Embryonic facial prominence (tissue), 1 donor: ENCODE measurements around the gene SCNM1.
"Not testable (repeated sequence)": the region's sequence is repeated elsewhere in the genome, so short reads cannot be mapped to it uniquely, and the experiment has no call there.

Experiments used
- DNase-seq: peaks from one replicate; pipeline ENCODE4 v3.0.0-alpha.2; 2016; ENCODE audit errors: extremely low spot score

The SCNM1 gene

DNA sequence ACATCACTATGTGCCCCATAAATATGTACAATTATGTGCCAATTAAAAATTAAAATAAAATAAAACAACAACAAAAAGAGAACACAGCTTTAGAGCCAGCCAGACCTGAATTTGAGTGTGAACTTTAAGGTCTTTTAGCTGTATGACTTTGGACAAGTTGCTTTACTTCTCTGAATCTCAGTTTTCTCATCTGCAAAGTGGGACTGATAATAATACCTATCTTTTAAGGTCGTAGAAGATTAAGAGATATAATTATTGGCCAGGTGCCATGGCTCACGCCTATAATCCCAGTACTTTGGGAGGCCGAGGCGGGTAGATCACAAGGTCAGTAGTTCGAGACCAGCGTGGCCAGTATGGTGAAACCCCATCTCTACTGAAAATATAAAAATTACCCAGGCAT, 27.4 kb downstream of the SCNM1 start:
- no peak for DNase-seq

DNA sequence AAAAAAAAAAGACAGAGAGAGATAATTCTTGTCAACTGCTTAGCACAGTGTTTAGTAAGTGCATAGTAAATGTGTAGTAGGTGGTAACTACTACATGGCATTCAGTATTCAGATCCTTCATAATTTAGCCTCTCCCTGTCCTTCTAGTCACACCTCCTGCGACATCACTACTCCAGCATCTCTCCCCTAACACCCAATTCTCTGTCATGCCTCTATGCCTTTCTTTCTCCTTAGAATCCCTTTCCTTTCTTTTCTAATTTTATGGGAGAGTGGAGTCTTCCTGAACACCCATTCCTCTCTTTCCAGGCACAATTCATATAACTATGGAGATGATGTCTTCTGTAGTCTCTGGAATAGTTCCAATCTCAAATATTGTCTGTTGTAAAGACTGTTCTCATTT, 27.9 kb downstream of the SCNM1 start:
- no peak for DNase-seq

- DNase-seq = not testable (repeated sequence)
Observed at GRCh38 chr1:151194894-151195594, 29.1 kb downstream of the SCNM1 start.

- DNase-seq = peak; percentile 67
Observed at GRCh38 chr1:151196292-151196800, 30.4 kb downstream of the SCNM1 start.

- no peak for DNase-seq
Observed at GRCh38 chr1:151197863-151198253, 31.9 kb downstream of the SCNM1 start.

GRCh38 chr1:151198254-151199127, 32.5 kb downstream of the SCNM1 start, which contains the start of gene PIP5K1A:
Gene PIP5K1A, plus strand, starts transcription at chr1:151198552. Its CDS starts 445 bp downstream, at chr1:151198997.
- DNase-seq = peak; percentile 97

DNA sequence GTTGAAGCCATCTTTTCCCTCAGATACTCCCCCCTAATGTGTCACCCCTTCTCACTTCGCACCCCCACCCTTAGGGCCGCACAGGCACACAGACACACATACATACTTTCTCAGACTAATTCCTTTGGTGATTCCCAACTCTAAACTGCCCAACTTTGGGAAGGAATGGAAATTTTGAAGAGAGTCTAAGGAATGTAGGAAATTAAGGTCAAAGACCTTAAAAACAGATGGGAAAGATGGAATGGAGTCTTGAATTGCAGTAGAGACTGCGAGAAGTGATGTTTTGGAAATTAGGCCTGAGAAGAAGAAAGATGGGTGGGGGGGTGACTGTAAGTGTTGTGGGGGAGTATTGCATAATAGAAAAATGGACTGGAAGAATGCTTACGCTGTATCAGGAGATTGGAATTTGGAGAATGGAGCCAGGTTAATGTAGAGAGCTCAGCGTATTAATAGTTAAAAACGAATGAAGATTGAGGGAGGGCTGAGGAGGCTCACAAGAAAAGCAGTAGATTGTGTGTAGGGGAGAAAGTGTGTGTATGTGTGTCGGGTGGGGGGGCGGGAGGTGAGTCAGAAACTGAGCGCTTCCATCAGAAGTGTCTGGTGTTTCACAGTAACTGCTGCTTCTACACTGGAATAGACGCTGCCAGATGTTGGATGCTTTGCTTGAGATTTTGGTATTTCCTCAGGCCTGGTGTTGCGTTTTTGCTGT, 34.1 kb downstream of the SCNM1 start:
- DNase-seq = no peak

DNA sequence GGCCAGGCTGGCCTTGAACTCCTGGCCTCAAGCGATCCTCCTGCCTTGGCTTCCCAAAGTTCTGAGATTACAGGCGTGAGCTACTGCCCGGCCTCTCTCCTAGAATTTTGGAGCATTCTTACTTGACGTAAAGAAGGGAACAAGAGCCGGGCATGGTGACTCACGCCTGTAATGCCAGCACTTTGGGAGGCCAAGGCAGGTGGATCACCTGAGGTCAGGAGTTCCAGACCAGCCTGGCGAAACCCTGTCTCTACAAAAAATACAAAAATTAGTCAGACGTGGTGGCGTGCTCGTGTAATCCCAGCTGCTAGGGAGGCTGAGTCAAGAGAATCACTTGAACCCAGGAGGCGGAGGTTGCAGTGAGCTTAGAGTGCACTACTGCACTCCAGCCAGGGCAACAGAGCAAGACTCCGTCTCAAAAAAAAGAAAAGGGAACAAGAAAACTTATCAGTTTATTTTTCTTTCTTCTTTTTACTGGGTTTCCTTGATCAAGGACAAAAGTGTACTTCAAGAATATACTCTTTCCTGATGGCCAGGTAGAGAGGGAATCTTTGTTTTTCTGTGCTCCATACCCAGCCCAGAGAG, 39.5 kb downstream of the SCNM1 start:
- DNase-seq = not testable (repeated sequence)

- no peak for DNase-seq
Observed at GRCh38 chr1:151210830-151211229, 44.9 kb downstream of the SCNM1 start.

DNA sequence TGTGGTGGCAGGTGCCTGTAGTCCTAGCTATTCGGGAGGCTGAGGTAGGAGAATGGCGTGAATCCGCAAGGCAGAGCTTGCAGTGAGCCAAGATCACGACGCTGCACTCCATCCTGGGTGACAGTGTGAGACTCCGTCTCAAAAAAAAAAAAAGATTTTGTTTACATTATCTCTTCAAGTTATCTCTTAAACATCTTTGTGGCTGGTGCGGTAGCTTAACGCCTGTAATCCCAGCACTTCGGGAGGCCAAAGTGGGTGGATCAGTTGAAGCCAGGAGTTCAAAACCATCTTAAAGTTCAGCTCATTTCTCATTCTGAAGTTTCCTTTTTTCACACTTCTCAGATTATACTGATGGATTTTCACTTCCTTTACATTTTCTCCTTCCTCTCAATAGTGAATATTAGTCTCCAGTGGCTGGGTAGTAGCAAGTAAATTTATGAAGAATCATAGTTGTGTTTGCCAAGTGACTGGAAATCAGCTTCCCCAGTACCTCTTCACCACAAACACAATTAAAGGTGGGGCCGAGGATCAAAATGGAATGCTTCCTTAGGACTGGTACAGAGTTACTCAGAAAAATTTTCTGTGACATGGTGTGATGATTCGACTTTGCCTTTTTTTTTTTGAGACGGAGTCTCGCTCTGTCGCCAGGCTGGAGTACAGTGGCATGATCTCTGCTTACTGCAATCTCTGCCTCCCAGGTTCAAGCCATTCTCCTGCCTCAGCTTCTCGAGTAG, 46.2 kb downstream of the SCNM1 start:
- no peak for DNase-seq

DNA sequence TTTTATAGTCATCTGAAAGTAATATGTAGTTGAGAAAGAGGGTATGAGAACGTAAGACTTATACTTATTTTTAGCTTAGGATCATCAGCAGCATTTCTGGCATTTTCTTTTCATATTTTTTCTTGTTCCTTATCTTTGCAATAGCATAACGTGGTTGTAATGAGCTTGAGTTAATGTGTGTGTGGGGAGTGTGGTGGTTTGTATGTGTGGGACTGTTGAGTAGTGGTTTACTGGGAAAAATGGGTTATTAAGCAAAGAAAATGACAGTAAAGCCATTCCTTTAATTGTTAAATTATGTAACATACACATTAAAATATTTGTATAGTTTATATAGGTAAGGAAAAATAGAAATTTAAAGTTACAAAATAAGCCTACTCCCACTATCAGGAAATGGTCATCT, 47.6 kb downstream of the SCNM1 start:
- no peak for DNase-seq
